Measurements from ENCODE around the gene COX4I2.

The COX4I2 gene

GRCh38 chr20:31681769-31682168 is 44.1 kb downstream of the COX4I2 start:
- H3K27ac ChIP-seq (ENCODE audit: low read length) = no peak overlapping the region
- no peak overlapping the region for H3K9ac ChIP-seq (ENCODE audit: low read length)
- peaks cover 5% of the 10 kb centered on the region for H3K4me1 ChIP-seq (ENCODE audit: control insufficient read depth, low read depth, low read length)
- no peaks in the 10 kb centered on the region for H3K9me3 ChIP-seq (ENCODE audit: control insufficient read depth, low read depth, low read length)
- no peak overlapping the region for H3K4me3 ChIP-seq (ENCODE audit: low read length)
- no peaks in the 10 kb centered on the region for H3K27me3 ChIP-seq (ENCODE audit: control insufficient read depth, insufficient read depth, low read length)
- peaks cover 2% of the 10 kb centered on the region for H3K36me3 ChIP-seq (ENCODE audit: control insufficient read depth, low read depth, low read length)

GRCh38 chr20:31682352-31682751 is 44.6 kb downstream of the COX4I2 start:
- Histone ChIP-seq H3K4me3 (ENCODE audit: low read length) (no peak overlapping the region), H3K36me3 (ENCODE audit: control insufficient read depth, low read depth, low read length) (peaks cover 7% of the 10 kb centered on the region), H3K4me1 (ENCODE audit: control insufficient read depth, low read depth, low read length) (peaks cover 5% of the 10 kb centered on the region), H3K9ac (ENCODE audit: low read length) (no peak overlapping the region), H3K27me3 (ENCODE audit: control insufficient read depth, insufficient read depth, low read length) (no peaks in the 10 kb centered on the region), H3K27ac (ENCODE audit: low read length) (no peak overlapping the region), H3K9me3 (ENCODE audit: control insufficient read depth, low read depth, low read length) (no peaks in the 10 kb centered on the region)

DNA sequence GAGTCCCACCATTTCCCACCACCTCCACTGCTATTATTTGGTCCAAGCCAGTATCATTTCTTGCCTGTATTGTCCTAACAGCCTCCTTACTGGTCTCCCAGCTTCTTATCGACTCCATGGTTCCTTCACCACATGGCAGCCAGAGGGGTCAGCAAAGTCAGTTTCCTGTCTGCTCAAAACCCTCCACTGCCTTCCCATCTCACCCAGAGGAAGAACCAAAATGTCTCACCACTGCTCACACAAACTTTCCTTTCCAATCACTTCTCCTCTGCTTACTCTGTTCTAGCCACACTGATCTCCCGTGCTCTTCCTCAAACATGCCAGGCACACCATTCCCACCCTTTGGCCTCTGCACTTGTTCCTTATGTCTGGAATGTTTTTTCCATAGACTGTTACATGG is 45.2 kb downstream of the COX4I2 start:
- no peak overlapping the region for H3K9ac ChIP-seq (ENCODE audit: low read length)

GRCh38 chr20:31684153-31685015 is 46.7 kb downstream of the COX4I2 start:
- H3K27ac ChIP-seq (ENCODE audit: low read length) = no peak overlapping the region
- no peaks in the 10 kb centered on the region for H3K4me1 ChIP-seq (ENCODE audit: control insufficient read depth, low read depth, low read length)
- peaks cover 7% of the 10 kb centered on the region for H3K36me3 ChIP-seq (ENCODE audit: control insufficient read depth, low read depth, low read length)
- no peaks in the 10 kb centered on the region for H3K27me3 ChIP-seq (ENCODE audit: control insufficient read depth, insufficient read depth, low read length)
- H3K9me3 ChIP-seq (ENCODE audit: control insufficient read depth, low read depth, low read length) = no peaks in the 10 kb centered on the region
- H3K9ac ChIP-seq (ENCODE audit: low read length) = no peak overlapping the region
- H3K4me3 ChIP-seq (ENCODE audit: low read length) = no peak overlapping the region

More for the DNA sequence above, 45.2 kb downstream of the COX4I2 start:
- peaks cover 5% of the 10 kb centered on the region for H3K4me1 ChIP-seq (ENCODE audit: control insufficient read depth, low read depth, low read length)
- H3K27me3 ChIP-seq (ENCODE audit: control insufficient read depth, insufficient read depth, low read length) = no peaks in the 10 kb centered on the region
- H3K4me3 ChIP-seq (ENCODE audit: low read length) = no peak overlapping the region
- H3K36me3 ChIP-seq (ENCODE audit: control insufficient read depth, low read depth, low read length) = peaks cover 7% of the 10 kb centered on the region
- H3K27ac ChIP-seq (ENCODE audit: low read length) = no peak overlapping the region
- no peaks in the 10 kb centered on the region for H3K9me3 ChIP-seq (ENCODE audit: control insufficient read depth, low read depth, low read length)

- Histone ChIP-seq H3K4me1 (ENCODE audit: control insufficient read depth, low read depth, low read length) (no peaks in the 10 kb centered on the region), H3K27ac (ENCODE audit: low read length) (no peak overlapping the region), H3K9me3 (ENCODE audit: control insufficient read depth, low read depth, low read length) (no peaks in the 10 kb centered on the region), H3K27me3 (ENCODE audit: control insufficient read depth, insufficient read depth, low read length) (no peaks in the 10 kb centered on the region), H3K9ac (ENCODE audit: low read length) (no peak overlapping the region), H3K4me3 (ENCODE audit: low read length) (no peak overlapping the region), H3K36me3 (ENCODE audit: control insufficient read depth, low read depth, low read length) (peaks cover 7% of the 10 kb centered on the region)
These were observed 48.3 kb downstream of the COX4I2 start for GRCh38 chr20:31685853-31686643.

GRCh38 chr20:31687777-31688176 is 50.1 kb downstream of the COX4I2 start:
- Histone ChIP-seq H3K4me3 (ENCODE audit: low read length) (no peak overlapping the region), H3K9ac (ENCODE audit: low read length) (no peak overlapping the region), H3K36me3 (ENCODE audit: control insufficient read depth, low read depth, low read length) (peaks cover 7% of the 10 kb centered on the region), H3K27me3 (ENCODE audit: control insufficient read depth, insufficient read depth, low read length) (no peaks in the 10 kb centered on the region), H3K9me3 (ENCODE audit: control insufficient read depth, low read depth, low read length) (no peaks in the 10 kb centered on the region), H3K27ac (ENCODE audit: low read length) (no peak overlapping the region), H3K4me1 (ENCODE audit: control insufficient read depth, low read depth, low read length) (peaks cover 7% of the 10 kb centered on the region)

DNA sequence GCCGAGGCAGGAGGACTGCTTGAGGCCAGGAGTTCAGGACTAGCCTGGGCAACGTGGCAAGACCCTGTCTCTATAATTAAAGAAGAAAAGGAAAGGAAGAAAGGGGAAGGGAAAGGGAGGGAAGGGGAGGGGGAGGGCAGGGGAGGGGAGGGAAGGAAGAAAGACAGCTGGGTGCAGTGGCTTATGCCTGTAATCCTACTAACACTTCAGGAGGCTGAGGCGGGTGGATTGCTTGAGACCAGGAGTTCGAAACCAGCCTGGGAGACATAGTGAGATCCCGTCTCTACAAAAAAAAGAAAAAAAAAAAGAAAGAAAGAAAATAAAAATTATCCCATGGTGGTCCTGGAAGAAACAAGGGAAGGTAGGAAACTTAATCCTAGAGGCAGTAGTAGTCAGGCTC is 51.4 kb downstream of the COX4I2 start:
- Histone ChIP-seq H3K27ac (ENCODE audit: low read length) (no peak overlapping the region), H3K36me3 (ENCODE audit: control insufficient read depth, low read depth, low read length) (peaks cover 7% of the 10 kb centered on the region), H3K27me3 (ENCODE audit: control insufficient read depth, insufficient read depth, low read length) (no peaks in the 10 kb centered on the region), H3K4me1 (ENCODE audit: control insufficient read depth, low read depth, low read length) (peaks cover 15% of the 10 kb centered on the region), H3K9ac (ENCODE audit: low read length) (no peak overlapping the region), H3K4me3 (ENCODE audit: low read length) (no peak overlapping the region), H3K9me3 (ENCODE audit: control insufficient read depth, low read depth, low read length) (no peaks in the 10 kb centered on the region)

GRCh38 chr20:31690124-31690666 is 52.5 kb downstream of the COX4I2 start:
- Histone ChIP-seq H3K4me3 (ENCODE audit: low read length) (no peak overlapping the region), H3K36me3 (ENCODE audit: control insufficient read depth, low read depth, low read length) (peaks cover 7% of the 10 kb centered on the region), H3K9ac (ENCODE audit: low read length) (no peak overlapping the region), H3K27ac (ENCODE audit: low read length) (no peak overlapping the region), H3K9me3 (ENCODE audit: control insufficient read depth, low read depth, low read length) (no peaks in the 10 kb centered on the region), H3K27me3 (ENCODE audit: control insufficient read depth, insufficient read depth, low read length) (no peaks in the 10 kb centered on the region), H3K4me1 (ENCODE audit: control insufficient read depth, low read depth, low read length) (peaks cover 21% of the 10 kb centered on the region)

DNA sequence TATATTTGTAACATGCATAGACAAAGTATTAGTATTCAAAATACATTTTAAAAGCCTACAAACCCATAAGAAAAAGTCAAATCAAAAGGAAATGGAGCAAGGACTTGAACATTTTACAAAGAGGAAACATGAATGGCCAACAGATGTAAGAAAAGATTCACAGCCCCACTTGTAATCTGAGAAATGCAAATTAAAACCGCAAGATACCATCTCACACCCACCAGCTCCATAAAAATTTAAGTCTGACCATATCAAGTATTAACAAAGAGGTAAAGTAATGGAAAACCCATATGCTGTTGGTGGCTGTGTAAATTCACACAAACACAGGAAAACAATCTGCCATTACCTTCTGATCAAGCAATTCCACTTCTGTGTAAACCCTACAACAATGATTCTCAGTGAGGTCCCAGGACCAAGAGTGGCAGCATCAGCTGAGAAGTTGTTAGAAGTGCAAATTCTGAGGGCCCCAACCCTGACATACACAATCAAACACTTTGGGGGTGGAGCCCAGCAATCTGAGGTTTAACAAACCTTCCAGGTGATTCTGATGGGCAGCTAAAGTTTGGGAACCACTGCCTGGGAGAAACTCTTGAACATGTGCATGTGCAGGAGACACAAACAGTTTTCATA is 54.0 kb downstream of the COX4I2 start:
- H3K27me3 ChIP-seq (ENCODE audit: control insufficient read depth, insufficient read depth, low read length) = no peaks in the 10 kb centered on the region
- H3K9me3 ChIP-seq (ENCODE audit: control insufficient read depth, low read depth, low read length) = no peaks in the 10 kb centered on the region
- H3K4me3 ChIP-seq (ENCODE audit: low read length) = no peak overlapping the region
- H3K9ac ChIP-seq (ENCODE audit: low read length) = no peak overlapping the region
- H3K27ac ChIP-seq (ENCODE audit: low read length) = no peak overlapping the region
- H3K36me3 ChIP-seq (ENCODE audit: control insufficient read depth, low read depth, low read length) = peaks cover 4% of the 10 kb centered on the region
- peaks cover 21% of the 10 kb centered on the region for H3K4me1 ChIP-seq (ENCODE audit: control insufficient read depth, low read depth, low read length)

DNA sequence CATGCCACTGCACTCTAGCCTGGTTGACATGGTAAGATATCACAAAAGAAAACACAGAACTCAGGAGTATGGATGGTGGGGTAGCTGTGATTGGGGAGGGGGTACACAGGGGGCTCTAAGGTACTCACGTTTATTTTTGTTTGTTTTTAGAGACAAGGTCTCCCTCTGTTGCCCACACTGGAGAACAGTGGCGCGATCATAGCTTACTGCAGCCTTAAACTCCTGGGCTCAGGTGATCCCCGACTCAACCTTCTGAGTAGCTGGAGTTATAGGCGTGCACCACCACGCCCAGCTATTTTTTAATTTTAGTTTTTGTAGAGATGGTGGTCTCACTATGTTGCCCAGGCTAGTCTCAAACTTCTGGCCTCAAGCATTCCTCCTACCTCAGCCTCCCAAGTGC is 55.7 kb downstream of the COX4I2 start:
- no peaks in the 10 kb centered on the region for H3K27me3 ChIP-seq (ENCODE audit: control insufficient read depth, insufficient read depth, low read length)
- no peaks in the 10 kb centered on the region for H3K36me3 ChIP-seq (ENCODE audit: control insufficient read depth, low read depth, low read length)
- peaks cover 21% of the 10 kb centered on the region for H3K4me1 ChIP-seq (ENCODE audit: control insufficient read depth, low read depth, low read length)
- H3K9ac ChIP-seq (ENCODE audit: low read length) = no peak overlapping the region
- H3K4me3 ChIP-seq (ENCODE audit: low read length) = no peak overlapping the region
- no peaks in the 10 kb centered on the region for H3K9me3 ChIP-seq (ENCODE audit: control insufficient read depth, low read depth, low read length)
- no peak overlapping the region for H3K27ac ChIP-seq (ENCODE audit: low read length)

DNA sequence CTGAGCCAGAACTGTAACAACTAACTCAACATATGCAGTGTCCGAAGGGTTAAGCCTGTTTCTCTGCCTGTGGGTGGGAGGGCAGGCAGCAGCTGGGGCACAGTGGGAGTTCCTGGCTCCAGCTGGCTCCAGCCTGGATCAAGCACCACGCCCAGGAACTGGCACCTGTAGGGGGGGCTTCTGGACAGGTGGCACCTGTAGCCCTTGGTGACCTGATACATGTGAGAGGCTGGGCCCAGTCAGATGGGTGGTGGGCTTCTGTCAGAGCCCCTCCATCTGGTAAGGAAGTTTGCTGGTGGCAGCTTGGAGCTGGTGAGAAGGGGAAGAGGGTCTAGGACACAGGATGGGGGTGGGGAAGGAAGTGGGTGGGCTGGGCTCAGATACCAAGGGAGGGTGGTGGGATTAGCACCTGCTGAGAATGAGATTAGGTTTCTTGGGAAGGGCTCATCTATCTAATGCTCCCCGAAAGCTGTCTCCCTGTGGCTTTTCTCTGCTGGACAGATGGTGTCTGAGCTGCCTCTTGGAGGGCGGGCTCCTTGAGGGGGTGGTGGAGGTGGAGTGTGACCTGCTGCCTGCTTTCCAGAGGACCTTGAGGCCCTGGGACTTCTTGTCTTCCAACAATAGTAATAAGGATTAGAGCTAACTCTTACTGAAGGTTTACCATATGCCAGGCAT is 56.4 kb downstream of the COX4I2 start:
- no peak overlapping the region for H3K27ac ChIP-seq (ENCODE audit: low read length)
- no peak overlapping the region for H3K9ac ChIP-seq (ENCODE audit: low read length)
- H3K9me3 ChIP-seq (ENCODE audit: control insufficient read depth, low read depth, low read length) = no peaks in the 10 kb centered on the region
- no peaks in the 10 kb centered on the region for H3K27me3 ChIP-seq (ENCODE audit: control insufficient read depth, insufficient read depth, low read length)
- peaks cover 21% of the 10 kb centered on the region for H3K4me1 ChIP-seq (ENCODE audit: control insufficient read depth, low read depth, low read length)
- H3K4me3 ChIP-seq (ENCODE audit: low read length) = no peak overlapping the region
- no peaks in the 10 kb centered on the region for H3K36me3 ChIP-seq (ENCODE audit: control insufficient read depth, low read depth, low read length)
